HG03097 (cell line): ENCODE results near the gene MYL10.

Source experiments
- ATAC-seq: cut with Tn5 transposase; IDR thresholded peaks from one replicate; pipeline ENCODE4 v1.9.1; 2021; ENCODE audit not compliant: unreplicated experiment, low FRiP score

MYL10 gene

DNA sequence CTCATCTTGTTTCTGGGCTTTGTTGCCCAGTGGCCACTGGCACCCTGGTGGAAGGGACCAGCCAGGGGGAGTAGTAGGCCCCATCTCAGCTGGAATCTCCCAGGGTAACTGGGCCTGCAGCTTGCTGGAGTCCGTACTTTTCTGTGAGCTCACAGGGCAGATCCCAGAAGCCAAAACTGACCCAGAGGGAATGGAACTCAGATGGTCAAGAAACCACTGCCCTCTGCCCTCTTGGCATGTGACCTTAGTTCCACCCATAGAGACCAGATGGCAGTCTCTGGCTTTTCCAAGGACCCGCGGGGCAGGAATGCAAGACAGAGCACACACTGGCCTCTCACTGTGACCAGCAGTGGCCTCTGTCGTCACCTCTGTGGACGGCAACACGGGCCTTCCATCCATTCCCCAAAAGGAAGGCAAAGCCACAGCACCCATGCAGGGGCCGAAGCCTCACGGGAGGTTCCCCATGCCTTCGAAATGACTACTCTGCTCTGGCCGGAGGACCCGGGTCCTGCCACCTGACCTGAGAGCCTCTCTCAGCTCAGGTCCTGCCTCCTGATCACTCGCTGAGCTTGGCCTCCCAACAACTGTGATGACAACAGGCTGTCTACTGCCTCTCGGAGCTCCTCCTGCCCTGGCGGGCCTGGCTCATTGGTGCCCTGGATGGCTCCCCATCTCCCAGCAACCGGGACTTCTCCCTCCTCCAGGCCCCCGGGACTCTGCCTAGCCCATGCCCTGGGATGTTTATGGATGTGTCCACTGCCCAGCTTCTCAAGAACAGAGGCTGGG, 29.9 kb downstream of the MYL10 start:
- no peak for ATAC-seq

GRCh38 chr7:101598422-101598985, 30.6 kb downstream of the MYL10 start:
- ATAC-seq, result no peak

GRCh38 chr7:101597941-101598340, 31.2 kb downstream of the MYL10 start:
- ATAC-seq, result no peak

DNA sequence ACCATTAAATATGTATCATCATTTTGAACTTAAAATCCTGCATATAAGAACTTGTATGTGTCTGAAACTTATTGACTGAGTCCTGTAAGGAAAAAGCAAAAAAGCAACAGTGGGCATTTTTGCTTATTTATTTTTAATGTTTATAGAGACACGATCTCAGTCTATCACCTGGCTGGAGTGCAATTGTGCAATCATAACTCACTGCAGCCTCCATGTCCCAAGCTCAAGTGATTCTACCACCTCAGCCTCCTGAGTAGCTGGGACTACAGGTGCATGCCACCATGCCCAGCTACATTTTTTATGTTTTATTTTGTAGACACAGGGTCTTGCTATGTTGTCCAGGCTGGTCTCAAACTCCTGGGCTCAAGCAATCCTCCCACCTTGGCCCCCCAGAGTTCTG, 32.2 kb downstream of the MYL10 start:
- no peak for ATAC-seq

DNA sequence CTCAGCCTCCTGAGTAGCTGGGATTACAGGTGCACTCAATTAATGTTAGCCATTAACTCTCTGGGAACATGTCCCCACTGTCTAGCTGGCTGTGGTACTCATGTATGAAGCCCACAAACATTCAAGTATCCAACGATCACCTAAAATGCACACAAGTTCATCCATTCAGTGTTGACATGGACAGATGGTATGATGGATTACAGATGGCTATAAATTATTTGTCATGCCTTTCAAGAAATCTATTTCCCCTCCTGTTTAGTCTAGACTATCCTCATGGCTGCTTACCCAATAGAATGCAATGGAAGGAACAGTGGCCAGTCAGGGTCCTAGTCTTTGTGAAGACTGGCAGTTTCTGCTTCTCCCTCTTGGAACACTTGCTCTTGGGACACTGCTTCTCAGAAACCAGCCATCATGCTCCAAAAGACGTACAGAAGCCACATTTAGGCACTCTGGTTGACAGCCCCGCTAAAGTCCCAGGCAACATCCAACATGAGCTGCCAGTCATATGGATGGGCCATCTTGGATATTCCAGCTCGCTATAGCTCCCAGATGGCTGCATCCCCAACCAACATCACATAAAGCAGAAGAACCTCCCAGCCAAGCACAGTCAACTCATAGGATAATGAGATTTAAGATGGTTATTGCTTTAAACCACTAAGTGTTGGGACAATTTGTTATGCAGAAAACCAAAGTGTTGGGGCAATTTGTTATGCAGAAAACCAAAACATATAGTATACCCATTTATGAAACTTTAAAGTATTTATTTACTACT, 33.1 kb downstream of the MYL10 start:
- ATAC-seq, result no peak

GRCh38 chr7:101595246-101595645, 33.9 kb downstream of the MYL10 start:
- ATAC-seq, result no peak

GRCh38 chr7:101594790-101595189, 34.3 kb downstream of the MYL10 start:
- ATAC-seq, result no peak

DNA sequence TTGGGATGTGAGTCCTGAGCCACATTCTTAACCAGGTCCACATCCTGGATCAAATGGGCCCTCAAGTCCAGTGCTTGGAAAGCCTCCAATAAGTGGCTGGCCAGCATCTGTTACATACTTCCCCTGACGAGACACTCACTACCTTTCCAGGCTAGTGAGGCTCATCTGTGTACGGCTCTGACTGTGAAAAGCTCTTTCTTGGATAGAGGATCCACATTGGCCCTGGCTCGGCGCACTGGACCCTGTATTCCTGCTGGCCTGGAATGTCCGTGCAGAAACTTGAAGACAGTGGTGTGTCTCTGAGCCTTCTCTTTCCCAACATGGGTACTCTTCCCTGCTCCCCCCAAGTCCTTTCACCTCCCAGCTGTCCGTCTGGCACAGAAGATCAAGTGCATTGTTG, 35.5 kb downstream of the MYL10 start:
- no peak for ATAC-seq

GRCh38 chr7:101591504-101591903, 37.6 kb downstream of the MYL10 start:
- no peak for ATAC-seq

DNA sequence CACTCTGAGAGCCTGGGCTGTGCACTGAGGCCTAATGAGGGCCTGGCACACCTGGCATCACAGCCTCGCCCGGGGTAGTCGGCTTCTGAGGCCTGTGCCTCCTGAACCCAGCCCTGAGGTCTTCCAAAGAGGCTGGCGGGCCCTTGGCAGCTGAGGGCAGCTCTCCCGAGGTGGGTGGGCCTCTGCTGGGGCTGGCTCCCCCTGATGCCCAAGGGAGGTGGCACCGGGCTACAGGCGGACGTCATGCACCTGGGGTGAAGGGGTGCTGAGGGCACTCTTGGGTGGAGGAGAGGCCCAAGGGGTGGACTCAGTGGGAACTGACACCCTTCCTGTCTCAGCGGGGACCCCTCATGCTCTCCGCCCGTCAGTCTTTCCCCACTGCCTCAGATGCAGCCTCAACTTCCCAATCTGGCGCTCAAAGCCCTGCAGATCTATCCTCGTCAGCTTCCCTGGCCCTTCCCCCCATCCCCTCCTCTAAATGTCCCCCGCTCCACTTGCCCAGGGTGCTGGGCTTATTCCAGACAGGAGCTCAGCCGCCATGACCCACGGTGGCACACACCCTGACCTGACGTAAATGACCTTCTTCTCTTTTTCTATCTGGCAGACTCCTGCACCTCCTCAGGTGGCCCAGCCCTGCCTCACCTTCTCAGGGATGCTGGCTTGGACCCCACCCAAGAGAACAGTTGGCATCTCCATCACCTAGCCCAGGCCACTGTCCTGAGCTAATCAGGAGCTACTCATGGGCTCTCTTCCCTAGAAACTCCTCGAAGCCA, 38.2 kb downstream of the MYL10 start:
- no peak for ATAC-seq

DNA sequence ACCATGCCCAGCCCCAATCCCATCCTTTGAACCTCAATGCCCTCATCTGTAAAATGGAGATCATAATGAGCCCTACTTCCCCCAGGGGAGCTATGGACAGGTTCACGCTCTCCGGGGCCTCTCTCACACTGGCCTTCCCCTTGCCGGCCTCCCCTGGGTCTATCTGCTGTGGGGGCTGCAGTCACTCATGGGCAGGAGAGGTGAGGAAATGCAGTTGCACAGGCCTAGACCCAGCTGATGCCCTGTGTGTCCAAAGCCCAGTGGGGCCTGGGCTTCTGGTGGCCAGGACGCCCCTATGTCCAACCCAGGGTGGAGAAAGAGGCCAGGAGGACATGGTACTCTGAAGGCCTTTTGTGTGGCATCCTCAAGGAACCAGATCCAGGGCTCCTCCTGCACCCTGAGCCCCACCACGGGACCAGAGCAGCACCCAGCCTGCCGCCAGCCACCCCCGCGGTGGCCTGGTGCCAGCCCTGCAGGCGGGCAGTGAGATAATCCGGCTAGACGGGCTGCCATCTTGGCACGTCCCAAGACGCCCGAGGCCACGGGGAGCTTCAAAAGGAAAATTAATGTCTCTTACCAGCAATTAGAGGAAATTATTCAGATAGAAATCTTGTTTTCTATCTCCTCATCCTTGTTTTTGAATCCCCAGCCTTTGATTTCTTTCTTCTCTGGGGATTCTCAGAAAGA, 39.0 kb downstream of the MYL10 start:
- no peak for ATAC-seq

GRCh38 chr7:101589052-101589451, 40.0 kb downstream of the MYL10 start:
- ATAC-seq, result no peak

DNA sequence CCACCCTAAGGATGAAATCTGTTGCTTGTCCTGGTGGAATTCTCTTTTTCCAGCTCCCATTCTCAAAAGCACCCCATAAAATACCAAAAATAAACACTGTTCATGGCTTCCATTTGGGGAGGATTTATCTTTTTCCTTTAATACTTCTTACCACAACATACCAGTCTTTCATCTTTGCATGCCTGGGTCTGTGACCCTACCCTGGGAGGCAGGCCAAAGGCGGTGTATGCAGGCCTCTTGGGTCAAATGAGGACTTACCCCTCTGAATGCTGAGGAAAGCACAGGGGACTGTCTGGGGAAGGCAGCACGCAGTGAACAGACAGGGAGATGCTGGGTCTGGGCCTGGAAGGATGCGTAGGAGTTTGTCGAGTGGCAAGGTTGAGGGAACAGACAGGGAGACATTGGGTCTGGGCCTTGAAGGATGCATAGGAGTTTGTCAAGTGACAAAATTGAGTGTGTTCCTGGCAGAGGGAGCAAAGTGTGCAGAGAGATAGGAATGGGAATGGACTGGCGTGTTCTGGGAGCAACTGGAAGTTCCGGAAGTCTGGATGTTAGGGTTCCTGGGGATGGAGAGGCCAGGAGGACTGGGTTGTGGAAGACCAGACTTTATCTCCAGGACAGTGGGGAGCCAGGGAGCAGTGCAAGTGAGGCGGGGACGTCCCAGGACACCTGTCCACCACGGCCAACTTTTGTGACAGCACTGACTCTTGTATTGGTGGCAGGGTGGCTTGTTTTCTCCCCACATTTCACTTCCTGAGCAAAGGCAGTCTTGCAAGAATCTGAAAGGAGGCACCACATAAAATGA, 40.8 kb downstream of the MYL10 start:
- no peak for ATAC-seq

DNA sequence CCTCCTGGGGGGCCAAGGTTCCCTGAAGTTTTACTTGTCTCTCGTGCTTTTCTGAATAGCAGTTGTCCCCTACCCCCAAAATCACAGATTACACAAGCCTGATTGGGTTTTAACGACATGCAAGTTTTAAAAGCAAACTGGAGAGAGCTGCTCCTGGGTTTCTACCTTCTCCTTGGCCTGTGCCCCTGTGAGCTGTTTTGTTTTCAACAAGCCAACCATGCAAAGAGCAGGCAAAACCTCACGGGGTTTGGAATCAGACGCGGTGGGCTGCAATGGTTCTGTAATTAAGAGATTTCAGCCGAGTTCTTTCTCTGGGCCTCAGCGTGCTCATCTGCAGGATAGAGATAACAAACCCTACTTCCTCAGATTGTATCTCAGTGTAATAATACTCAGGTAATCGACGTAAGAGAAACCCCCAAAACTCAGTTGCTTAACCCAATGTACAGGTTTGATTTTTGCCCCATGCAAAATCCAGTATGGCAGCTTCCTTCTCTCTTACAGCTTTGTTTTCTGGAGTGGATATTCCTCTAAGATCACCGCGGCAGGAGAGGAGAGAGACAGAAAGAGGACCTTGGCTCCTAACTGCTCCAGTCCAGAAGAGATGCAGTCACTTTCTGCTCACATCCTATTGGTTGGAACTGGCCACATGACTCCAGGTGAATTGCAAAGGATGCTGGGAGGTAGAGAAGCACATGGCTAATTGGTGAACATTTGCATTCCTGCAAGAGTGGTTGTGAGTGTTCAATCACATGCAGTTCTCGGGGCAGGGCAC, 42.0 kb downstream of the MYL10 start:
- ATAC-seq, result no peak

GRCh38 chr7:101586078-101586905, 42.8 kb downstream of the MYL10 start:
- no peak for ATAC-seq

DNA sequence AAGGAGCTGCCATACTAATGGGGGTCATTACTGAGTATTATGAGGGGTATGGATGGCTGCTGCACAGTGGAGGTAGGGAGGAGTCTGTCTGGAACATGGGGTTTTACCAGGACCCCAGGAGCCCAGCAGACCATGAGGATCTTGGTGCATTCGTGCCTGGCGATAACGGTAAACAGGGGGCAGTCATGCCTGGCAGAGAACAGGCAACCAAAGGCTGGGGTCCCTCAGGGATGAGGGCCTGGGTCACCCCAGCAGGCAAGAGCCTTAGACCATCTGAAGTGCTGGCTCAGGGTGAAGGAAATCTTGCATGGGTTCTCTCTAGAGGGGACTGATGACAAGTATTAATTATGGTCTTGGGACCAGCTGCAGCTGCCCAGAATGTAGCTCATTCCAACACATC, 46.1 kb downstream of the MYL10 start:
- ATAC-seq, result no peak

DNA sequence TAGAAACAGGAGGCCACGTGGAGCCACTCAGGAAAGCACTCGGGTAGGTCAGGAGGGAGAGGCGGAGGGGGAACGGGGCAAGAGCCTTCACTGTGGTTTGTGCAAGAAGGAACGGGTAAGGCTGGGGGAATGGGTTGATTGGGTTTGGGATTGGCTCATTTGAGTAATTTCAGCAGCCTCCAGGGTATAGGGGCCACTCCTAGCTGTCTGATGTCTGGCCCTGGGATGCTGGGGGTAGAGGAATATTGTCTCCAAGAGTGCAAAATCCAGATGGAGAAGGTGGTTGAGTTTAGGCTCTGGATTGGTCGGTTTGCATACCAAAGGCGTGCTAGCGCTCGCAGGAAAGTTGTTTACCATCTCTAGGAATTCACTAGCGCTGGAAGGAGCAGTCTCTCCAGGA, 47.2 kb downstream of the MYL10 start:
- no peak for ATAC-seq

GRCh38 chr7:101580596-101580995, 48.5 kb downstream of the MYL10 start:
- ATAC-seq, result no peak
